GM18520 (cell line): ENCODE results near the gene MRPL55.

Experiments used
- ATAC-seq: cut with Tn5 transposase; IDR thresholded peaks from one replicate; pipeline ENCODE4 v1.9.1; 2021; ENCODE audit not compliant: unreplicated experiment

MRPL55 gene

DNA sequence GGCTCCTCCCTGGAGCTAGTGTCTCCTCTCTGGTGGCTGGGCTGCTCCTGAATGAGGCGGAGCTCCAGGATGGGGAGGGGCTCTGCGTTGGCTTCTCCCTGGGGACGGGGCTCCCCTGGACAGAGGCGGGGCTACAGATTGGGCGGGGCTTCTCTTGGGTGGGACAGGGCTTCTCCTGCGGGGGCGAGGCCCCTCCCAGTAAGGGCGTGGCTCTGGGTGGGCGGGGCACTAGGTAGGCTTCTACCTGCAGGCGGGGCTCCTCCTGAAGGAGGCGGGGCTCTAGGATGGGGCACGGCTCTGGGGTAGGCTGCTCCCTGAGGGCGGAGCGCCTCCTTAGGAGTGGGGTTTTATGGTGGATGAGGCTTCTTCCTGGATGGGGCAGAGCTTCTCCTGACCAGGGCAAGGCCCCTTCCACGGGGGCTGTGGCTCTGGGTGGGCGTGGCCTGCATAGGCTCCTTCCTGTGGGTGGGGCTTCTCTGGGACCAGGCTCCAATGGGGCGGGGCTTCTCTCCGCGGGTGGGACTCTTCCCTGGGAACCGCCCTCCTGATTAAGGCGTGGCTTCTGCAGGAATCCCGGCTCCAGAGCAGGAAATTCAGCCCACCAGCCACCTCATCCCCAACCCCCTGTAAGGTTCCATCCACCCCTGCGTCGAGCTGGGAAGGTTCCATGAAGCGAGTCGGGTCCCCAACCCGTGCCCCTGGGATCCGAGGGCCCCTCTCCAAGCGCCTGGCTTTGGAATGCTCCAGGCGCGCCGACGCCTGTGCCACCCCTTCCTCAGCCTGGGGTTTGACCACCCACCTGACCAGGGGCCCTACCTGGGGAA lies 49.3 kb downstream of the MRPL55 start:
- ATAC-seq: no peak

- ATAC-seq: no peak
Measured at GRCh38 chr1:228058949-228059633, 50.0 kb downstream of the MRPL55 start.

- no peak for ATAC-seq
Measured at GRCh38 chr1:228058172-228058948, 50.7 kb downstream of the MRPL55 start.
